Cerebellar cortex (tissue), 1 donor: Measurements from ENCODE around the gene HAVCR2.

ENCODE experiments used
- DNase-seq: peaks from one replicate; pipeline ENCODE4 v3.0.0-alpha.2; 2015; ENCODE audit warnings: low spot score

Gene HAVCR2

GRCh38 chr5:157108976-157109375 is at the start of gene HAVCR2:
HAVCR2 (minus strand) TSS chr5:157109044; CDS start chr5:157108983, 61 bp downstream.
- DNase-seq = no peak

- no peak for DNase-seq
These were observed 48.5 kb upstream of the HAVCR2 start for GRCh38 chr5:157157293-157157891.

GRCh38 chr5:157155297-157155696 is 46.5 kb upstream of the HAVCR2 start:
- no peak for DNase-seq

GRCh38 chr5:157150995-157151394 is 42.2 kb upstream of the HAVCR2 start:
- DNase-seq = no peak

GRCh38 chr5:157148734-157149615 is 40.1 kb upstream of the HAVCR2 start:
- DNase-seq = peak; percentile 71

GRCh38 chr5:157143127-157143971 is 34.5 kb upstream of the HAVCR2 start:
- peak; percentile 39 for DNase-seq

GRCh38 chr5:157142317-157143126 is 33.7 kb upstream of the HAVCR2 start, which contains the start of gene MED7:
MED7 (minus strand) TSS chr5:157142865; CDS start chr5:157139431, 3,434 bp downstream.
- DNase-seq = peak; percentile 99

- DNase-seq = no peak
These were observed 28.8 kb upstream of the HAVCR2 start for GRCh38 chr5:157137691-157138090.

GRCh38 chr5:157132281-157132612 is 23.4 kb upstream of the HAVCR2 start:
- no peak for DNase-seq

GRCh38 chr5:157130925-157131324 is 22.1 kb upstream of the HAVCR2 start:
- DNase-seq = no peak

GRCh38 chr5:157121709-157122108 is 12.9 kb upstream of the HAVCR2 start:
- DNase-seq = no peak

- DNase-seq = no peak
These were observed 11.3 kb upstream of the HAVCR2 start for GRCh38 chr5:157120102-157120501.

- DNase-seq = no peak
These were observed 7.7 kb upstream of the HAVCR2 start for GRCh38 chr5:157116483-157116954.

- no peak for DNase-seq
These were observed 6.7 kb upstream of the HAVCR2 start for GRCh38 chr5:157115502-157115901.

GRCh38 chr5:157115012-157115411 is 6.2 kb upstream of the HAVCR2 start:
- no peak for DNase-seq

- DNase-seq = no peak
These were observed 4.2 kb upstream of the HAVCR2 start for GRCh38 chr5:157113002-157113401.

- no peak for DNase-seq
These were observed 900 bp upstream of the HAVCR2 start for GRCh38 chr5:157109744-157110143.

- DNase-seq = no peak
These were observed 1.3 kb downstream of the HAVCR2 start for GRCh38 chr5:157107508-157107907.

- no peak for DNase-seq
These were observed 2.0 kb downstream of the HAVCR2 start for GRCh38 chr5:157106630-157107461.

GRCh38 chr5:157100140-157100679 is 8.6 kb downstream of the HAVCR2 start:
- DNase-seq = no peak
